ENCODE measurements around the gene GALK1. TPM values are rescaled to one million over a fixed set of nuclear protein-coding genes. Genes with fewer than 3 reads are reported as not detected.

GALK1 gene
- total RNA-seq, 1 donor from 2014 or later = 11.5 TPM

Small RNA genes within 50 kb of the gene (microRNA-seq; reads per million reads assigned to microRNA genes)
- not detected for gene MIR4738

Other genes starting within 250 kb of the GALK1 start
- gene CASKIN2, start 249.7 kb downstream of the GALK1 start, total RNA-seq = 48.2 TPM
- gene TSEN54, start 248.7 kb downstream of the GALK1 start, total RNA-seq = 7.7 TPM
- 4.7 TPM for gene LLGL2, start 239.5 kb downstream of the GALK1 start, total RNA-seq
- gene MYO15B, start 177.4 kb downstream of the GALK1 start, total RNA-seq = 62.8 TPM
- gene SMIM5, start 131.8 kb downstream of the GALK1 start, total RNA-seq = 1.7 TPM
- 11.3 TPM for gene RECQL5, start 98.0 kb downstream of the GALK1 start, total RNA-seq
- gene SAP30BP, start 97.9 kb downstream of the GALK1 start, total RNA-seq = 47.2 TPM
- 5.7 TPM for gene ITGB4, start 43.7 kb downstream of the GALK1 start, total RNA-seq
- 16.8 TPM for gene UNK, start 19.6 kb upstream of the GALK1 start, total RNA-seq
- 7.9 TPM for gene UNC13D, start 79.2 kb upstream of the GALK1 start, total RNA-seq
- 129 TPM for gene WBP2, start 90.1 kb upstream of the GALK1 start, total RNA-seq
- 39.5 TPM for gene TRIM47, start 113.4 kb upstream of the GALK1 start, total RNA-seq
- gene TRIM65, start 131.8 kb upstream of the GALK1 start, total RNA-seq = 12.1 TPM
- 76.3 TPM for gene MRPL38, start 139.7 kb upstream of the GALK1 start, total RNA-seq
- gene FBF1, start 175.8 kb upstream of the GALK1 start, total RNA-seq = 5.2 TPM
- 73.3 TPM for gene ACOX1, start 214.0 kb upstream of the GALK1 start, total RNA-seq
- gene TEN1, start 214.0 kb upstream of the GALK1 start, total RNA-seq = 9.6 TPM
- 2.7 TPM for gene CDK3, start 235.7 kb upstream of the GALK1 start, total RNA-seq